ENCODE results near the gene HSBP1.

Gene HSBP1

DNA sequence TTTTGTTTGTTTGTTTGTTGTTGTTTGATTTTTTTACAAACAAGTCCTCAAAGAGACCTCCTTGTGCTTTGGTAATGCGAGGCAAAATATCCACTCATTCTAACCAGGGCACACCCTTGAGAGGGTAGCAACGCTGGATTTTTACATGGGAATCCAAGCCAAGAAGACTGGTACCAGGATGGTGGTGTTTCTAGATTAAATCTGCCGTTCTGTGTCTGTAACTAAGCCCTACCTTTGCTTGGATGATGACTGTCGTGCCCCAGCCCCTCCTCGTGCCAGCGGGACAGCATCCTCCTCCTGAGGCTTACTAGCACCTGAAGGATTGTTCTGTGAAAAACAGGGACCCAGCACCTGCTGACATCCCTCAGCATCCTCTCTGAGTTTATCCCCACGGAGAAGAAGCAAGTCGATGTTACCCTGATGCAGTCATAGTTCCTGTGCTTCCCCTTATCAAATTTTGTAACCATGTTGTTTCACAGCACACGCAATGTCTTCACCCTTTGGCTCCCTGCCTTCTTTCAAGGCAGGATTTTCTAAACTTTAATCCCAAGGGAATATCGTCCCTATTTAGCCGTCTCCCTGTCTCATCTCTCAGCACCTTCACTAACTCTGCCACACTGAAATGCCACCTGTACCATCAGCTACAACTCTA, 5.1 kb upstream of the HSBP1 start:
- no peak for DNase-seq (ENCODE audit: low read depth in 1 of 2, low spot score in 1 of 2)

DNA sequence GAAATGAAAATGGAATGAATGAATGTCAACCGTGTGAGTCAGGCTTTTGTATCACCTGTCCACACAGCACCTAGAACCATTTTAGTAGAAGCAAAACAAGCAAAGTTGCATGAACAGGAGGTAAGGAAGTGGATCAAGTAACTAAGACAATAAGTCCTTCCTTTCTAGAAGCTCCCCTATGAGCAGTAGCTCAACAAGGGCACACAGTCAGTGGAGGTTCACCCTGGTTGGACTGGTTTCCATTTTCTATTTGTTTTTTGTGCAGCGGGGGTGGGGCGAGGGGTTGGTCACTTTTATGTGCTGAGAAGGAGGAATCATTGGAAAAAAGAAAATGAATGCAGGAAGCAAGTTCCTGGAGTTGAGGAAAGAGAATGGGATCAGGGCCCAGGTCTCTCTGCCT, 4.0 kb upstream of the HSBP1 start:
- DNase-seq (ENCODE audit: low read depth in 1 of 2, low spot score in 1 of 2): no peak

DNA sequence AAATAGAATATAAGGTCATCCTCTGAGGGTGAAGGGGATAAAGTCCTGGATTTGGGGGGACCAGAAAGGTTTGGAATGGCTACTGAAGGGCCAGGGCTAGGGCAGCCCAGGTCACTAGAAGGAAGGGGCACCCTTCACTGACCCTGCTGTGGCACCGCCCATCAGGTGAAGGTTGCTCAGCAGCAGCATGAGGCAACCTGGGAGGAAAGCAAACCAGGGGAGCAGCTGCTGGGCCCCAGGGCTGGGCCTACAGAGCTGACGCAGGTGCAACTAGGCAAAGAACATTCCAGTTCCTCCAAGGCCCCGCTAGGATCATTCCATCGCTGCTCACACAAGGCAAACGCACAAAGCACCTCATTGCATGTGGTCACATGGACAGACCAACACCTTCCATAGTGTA, 3.4 kb upstream of the HSBP1 start:
- no peak for DNase-seq (ENCODE audit: low read depth in 1 of 2, low spot score in 1 of 2)

DNA sequence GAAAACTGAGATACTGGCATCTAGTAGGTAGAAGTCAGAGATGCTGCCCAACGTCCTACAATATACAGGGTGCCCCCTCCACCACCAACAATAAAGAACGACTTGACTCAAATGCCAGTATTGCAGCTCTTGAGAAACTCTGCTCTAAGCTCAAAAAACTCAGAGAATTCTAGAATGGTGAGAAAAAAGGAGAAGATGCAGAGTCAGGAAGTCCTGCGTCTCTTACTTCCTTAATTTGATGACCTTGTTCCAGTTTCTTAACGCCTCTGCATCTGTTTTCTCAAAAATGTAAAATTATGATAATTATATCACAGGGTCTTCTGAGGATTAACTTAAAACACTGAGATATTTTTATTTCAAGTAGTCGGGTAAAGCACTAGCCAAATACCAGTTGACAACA, 1.7 kb upstream of the HSBP1 start:
- no peak for DNase-seq (ENCODE audit: low read depth in 1 of 2, low spot score in 1 of 2)

DNA sequence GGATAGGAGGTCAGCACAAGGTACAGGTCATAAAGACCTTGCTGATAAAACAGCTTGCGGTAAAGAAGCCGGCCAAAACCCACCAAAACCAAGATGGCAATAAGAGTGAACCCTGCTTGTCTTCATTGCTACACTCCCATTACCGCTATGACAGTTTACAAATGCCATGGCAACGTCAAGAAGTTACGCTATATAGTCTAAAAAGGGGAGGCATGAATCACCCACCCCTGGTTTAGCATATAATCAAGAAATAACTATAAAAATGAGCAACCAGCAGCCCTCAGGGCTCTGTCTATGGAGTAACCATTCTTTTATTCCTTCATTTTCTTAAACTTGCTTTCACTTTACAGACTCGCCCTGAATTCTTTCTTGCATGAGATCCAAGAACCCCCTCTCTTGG, 1.0 kb upstream of the HSBP1 start:
- no peak for DNase-seq (ENCODE audit: low read depth in 1 of 2, low spot score in 1 of 2)

GRCh38 chr16:83807327-83807709, 460 bp upstream of the HSBP1 start:
- DNase-seq (ENCODE audit: low read depth in 1 of 2, low spot score in 1 of 2): no peak

GRCh38 chr16:83808573-83809014, 816 bp downstream of the HSBP1 start:
- no peak for DNase-seq (ENCODE audit: low read depth in 1 of 2, low spot score in 1 of 2)

DNA sequence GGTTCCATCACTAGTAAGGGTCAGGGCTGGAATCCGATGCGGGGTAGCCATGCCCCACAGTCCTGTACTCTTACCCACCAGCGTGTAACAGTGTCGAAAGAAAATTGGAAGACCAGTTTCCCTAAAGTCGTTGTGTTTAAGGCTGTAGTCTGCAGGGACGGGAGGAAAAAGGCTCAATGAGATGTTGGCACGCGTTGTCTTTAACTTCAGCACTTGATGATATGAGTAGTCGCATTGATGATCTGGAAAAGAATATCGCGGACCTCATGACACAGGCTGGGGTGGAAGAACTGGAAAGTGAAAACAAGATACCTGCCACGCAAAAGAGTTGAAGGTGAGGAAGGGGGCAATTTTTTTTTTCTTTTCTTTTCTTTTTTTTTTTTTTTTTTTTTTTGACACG, 1.3 kb downstream of the HSBP1 start:
- no peak for DNase-seq (ENCODE audit: low read depth in 1 of 2, low spot score in 1 of 2)

GRCh38 chr16:83810901-83811300, 3.1 kb downstream of the HSBP1 start:
- DNase-seq (ENCODE audit: low read depth in 1 of 2, low spot score in 1 of 2): no peak

- no peak for DNase-seq (ENCODE audit: low read depth in 1 of 2, low spot score in 1 of 2)
These were observed 6.3 kb downstream of the HSBP1 start for GRCh38 chr16:83813823-83814658.

DNA sequence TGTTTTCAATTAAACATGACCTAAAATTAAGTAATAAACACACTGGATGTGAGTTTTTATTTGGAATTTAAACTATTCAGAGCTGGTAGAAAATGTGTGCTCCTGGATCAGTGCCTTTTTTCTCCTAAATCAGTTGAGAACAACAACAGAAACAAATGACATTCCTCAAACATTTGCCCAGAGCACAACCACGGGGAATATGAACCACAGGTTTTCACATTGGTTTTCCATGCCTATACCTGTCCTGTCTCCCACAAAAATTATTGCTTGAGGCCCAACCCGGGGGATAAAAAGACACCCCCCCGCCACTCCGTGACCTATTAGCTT, 6.8 kb downstream of the HSBP1 start:
- no peak for DNase-seq (ENCODE audit: low read depth in 1 of 2, low spot score in 1 of 2)

DNA sequence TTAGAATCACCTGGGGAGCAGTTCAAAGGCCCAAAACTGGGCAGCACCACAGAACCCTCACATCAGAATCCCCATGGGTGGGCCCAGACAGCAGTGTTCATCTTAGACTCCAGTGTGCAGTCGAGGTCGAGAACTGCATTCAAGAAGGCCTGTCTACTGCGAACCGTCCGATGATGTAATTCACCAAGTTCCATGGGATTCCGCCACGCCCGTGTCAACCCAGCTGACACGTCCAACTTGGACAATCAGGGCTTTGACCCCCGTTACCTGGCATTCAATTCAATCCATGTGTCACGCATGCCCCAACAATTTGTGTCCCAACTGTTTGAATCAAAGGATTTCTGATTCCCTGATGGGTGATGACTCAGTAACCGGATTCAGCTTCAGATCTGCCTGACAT, 9.2 kb downstream of the HSBP1 start:
- no peak for DNase-seq (ENCODE audit: low read depth in 1 of 2, low spot score in 1 of 2)

DNA sequence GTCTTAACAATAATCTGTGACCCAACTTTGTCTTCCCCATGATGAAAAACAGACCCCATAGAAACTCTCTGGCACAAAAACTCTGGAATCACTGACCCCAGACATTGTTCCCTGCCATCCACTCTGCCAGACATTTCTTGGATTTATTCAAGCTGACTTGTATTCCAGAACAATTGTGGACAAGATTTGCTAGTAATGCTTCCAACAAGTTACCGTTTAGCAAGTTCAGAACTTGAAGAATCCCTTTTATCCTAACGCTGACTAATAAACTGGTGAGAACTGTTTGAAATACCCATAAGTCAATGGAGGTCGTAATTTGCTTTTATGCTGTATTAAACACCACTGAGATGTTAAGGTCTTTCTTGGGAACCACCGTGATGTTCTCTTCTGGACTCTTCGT, 10.5 kb downstream of the HSBP1 start:
- no peak for DNase-seq (ENCODE audit: low read depth in 1 of 2, low spot score in 1 of 2)

DNA sequence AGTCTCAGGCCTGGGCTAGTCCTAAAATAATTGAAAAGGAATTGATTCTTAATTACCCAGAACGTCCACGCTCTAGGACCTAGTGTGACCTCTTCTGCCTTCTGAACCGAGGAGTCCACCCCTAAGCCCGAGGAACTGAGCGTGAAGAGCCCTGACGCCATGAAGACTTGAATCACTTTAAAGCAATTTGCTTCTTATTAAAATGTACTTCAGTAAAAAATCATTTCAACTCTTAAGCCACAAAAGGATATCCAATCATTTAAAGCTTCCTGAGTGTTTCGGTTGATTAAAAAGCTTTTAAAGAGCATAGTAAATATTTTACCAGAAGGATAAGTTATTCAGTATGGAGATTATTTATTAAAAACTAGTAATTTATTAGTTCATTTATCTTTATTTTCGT, 11.6 kb downstream of the HSBP1 start:
- DNase-seq (ENCODE audit: low read depth in 1 of 2, low spot score in 1 of 2): no peak

GRCh38 chr16:83826146-83826913, 18.6 kb downstream of the HSBP1 start:
- DNase-seq (ENCODE audit: low read depth in 1 of 2, low spot score in 1 of 2): peak; percentile 64 to 76

- no peak for DNase-seq (ENCODE audit: low read depth in 1 of 2, low spot score in 1 of 2)
These were observed 22.5 kb downstream of the HSBP1 start for GRCh38 chr16:83830091-83830768.

DNA sequence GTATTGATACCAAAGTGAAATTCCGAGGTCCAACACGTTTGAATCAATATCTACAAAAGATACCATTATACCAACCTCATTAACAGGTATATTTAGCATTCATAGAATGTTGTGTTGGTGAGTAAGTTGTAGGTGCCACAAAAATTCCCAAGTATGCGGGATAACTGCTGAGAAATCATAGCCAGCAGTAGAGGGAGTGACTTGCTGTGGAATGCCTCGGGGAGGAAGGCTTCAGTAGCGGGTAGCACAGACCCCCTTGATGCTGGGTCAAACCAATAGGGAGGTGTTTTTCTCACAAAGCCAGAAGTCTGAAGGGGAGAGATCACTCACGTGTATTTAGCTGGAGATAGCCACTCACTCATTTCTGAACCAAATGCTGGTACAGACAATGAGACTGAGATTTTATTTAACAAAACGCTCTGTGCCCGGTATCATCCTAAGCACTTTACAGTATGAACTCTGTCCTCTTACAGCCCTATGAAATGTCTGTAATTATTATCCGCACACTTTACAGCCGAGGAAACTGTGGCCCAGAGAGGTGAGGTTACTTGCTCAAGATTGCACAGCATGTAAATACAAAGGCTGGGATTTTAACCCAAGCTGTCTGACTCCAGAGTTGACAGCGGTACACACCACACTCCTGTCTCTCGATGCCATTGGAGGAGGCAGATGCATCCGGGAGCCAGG, 23.1 kb downstream of the HSBP1 start:
- no peak for DNase-seq (ENCODE audit: low read depth in 1 of 2, low spot score in 1 of 2)

- no peak for DNase-seq (ENCODE audit: low read depth in 1 of 2, low spot score in 1 of 2)
These were observed 23.7 kb downstream of the HSBP1 start for GRCh38 chr16:83831456-83831987.

DNA sequence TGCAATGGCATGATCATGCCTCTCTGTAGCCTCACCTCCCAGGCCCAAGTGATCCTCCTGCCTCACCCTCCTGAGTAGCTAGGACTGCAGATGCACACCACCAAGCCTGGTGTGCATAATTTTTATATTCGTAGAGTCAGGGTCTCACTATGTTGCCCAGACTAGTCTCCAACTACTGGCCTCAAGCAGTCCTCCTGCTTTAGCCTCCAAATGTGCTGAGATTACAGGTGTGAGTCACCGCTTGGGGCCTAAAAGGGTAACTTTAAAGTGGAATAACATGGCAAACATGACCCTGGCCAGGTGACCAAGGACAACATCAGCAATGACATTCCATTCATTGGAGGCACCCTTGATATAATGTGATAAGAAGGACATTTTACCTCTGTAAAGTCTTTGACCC, 26.1 kb downstream of the HSBP1 start:
- DNase-seq (ENCODE audit: low read depth in 1 of 2, low spot score in 1 of 2): no peak

- no peak for DNase-seq (ENCODE audit: low read depth in 1 of 2, low spot score in 1 of 2)
These were observed 28.1 kb downstream of the HSBP1 start for GRCh38 chr16:83835586-83836566.

Measured in activated CD4-positive, alpha-beta T cell treated with anti-CD3 and anti-CD28 coated beads, Interleukin-2, amount 50 U/mL, for 24 hours (primary cell).